OCI-LY3 (cell line): Measurements from ENCODE around the gene ID1.
A peak's percentile ranks its signal among the peaks of the same experiment; 100 is the strongest.

ENCODE experiments used
- H2AFZ ChIP-seq: fragments of 200-600, 300-600 bp; shearing (Covaris generic); 2 replicates; pipeline ENCODE4 v1.6.0; 2014; ENCODE audit warnings: antibody characterized with exemption, low read depth, low read length
- H3K27ac ChIP-seq: fragments of 200-600, 300-600 bp; sonication (generic); 2 replicates; pipeline ENCODE4 v1.5.1; 2014; ENCODE audit warnings: mild to moderate bottlenecking, low read length, moderate library complexity, mixed read lengths
- H3K27me3 ChIP-seq: fragments of 200-600, 300-600 bp; sonication (generic); 2 replicates; pipeline ENCODE4 v1.6.1; 2014; ENCODE audit warnings: low read depth, low read length, mixed read lengths
- H3K36me3 ChIP-seq: fragments of 200-600, 300-600 bp; sonication (generic); replicated peaks from 2 replicates; pipeline ENCODE3; 2014; ENCODE audit warnings: low read depth, low read length, mixed read lengths
- H3K4me1 ChIP-seq: fragments of 300-600, 200-600 bp; sonication (generic); 2 replicates; pipeline ENCODE4 v1.6.1; 2014; ENCODE audit warnings: low read length, mixed read lengths
- H3K4me2 ChIP-seq: fragments of 200-600, 300-600 bp; sonication (generic); 2 replicates; pipeline ENCODE4 v1.6.1; 2014; ENCODE audit warnings: low read length, mixed read lengths
- H3K4me3 ChIP-seq: fragments of 300-600, 200-600 bp; sonication (generic); 2 replicates; pipeline ENCODE4 v1.5.1; 2014; ENCODE audit warnings: antibody characterized with exemption, mild to moderate bottlenecking, low read length, moderate library complexity
- H3K79me2 ChIP-seq: fragments of 300-600, 200-600 bp; shearing (Covaris generic); 2 replicates; pipeline ENCODE4 v1.6.1; 2014; ENCODE audit warnings: mild to moderate bottlenecking, low read length, mixed read lengths
- H3K9ac ChIP-seq: fragments of 300-600, 200-600 bp; shearing (Covaris generic); 2 replicates; pipeline ENCODE4 v1.6.0; 2014; ENCODE audit warnings: mild to moderate bottlenecking, low read length, moderate library complexity
- H3K9me3 ChIP-seq: fragments of 200-600, 300-600 bp; shearing (Covaris generic); 2 replicates; pipeline ENCODE4 v1.6.1; 2014; ENCODE audit warnings: low read length, mixed read lengths; ENCODE audit not compliant: insufficient read depth
- H4K20me1 ChIP-seq: fragments of 200-600, 300-600 bp; sonication (generic); 2 replicates; pipeline ENCODE4 v1.6.1; 2016; ENCODE audit warnings: low read length, mixed read lengths; ENCODE audit not compliant: insufficient read depth
- EZH2phosphoT487 ChIP-seq: fragments of 200-600 bp; shearing (Covaris generic); IDR thresholded peaks from 2 replicates; pipeline ENCODE4 v1.6.1; 2018; ENCODE audit warnings: antibody characterized with exemption, mixed run types, low read depth
- TF ChIP-seq, protein P1 (sequence below): fragments of 200-600, 300-600 bp; sonication (generic); IDR thresholded peaks from 2 replicates; pipeline ENCODE4 v1.5.1; 2014; ENCODE audit warnings: antibody characterized with exemption, low read length, low read depth

The ID1 gene

GRCh38 chr20:31568773-31569162, 36.3 kb upstream of the ID1 start:
- H3K9ac ChIP-seq: no peak overlapping the region
- TF ChIP-seq, protein P1, sequence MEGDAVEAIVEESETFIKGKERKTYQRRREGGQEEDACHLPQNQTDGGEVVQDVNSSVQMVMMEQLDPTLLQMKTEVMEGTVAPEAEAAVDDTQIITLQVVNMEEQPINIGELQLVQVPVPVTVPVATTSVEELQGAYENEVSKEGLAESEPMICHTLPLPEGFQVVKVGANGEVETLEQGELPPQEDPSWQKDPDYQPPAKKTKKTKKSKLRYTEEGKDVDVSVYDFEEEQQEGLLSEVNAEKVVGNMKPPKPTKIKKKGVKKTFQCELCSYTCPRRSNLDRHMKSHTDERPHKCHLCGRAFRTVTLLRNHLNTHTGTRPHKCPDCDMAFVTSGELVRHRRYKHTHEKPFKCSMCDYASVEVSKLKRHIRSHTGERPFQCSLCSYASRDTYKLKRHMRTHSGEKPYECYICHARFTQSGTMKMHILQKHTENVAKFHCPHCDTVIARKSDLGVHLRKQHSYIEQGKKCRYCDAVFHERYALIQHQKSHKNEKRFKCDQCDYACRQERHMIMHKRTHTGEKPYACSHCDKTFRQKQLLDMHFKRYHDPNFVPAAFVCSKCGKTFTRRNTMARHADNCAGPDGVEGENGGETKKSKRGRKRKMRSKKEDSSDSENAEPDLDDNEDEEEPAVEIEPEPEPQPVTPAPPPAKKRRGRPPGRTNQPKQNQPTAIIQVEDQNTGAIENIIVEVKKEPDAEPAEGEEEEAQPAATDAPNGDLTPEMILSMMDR: no peak; the same call in 1 of the 2 replicates
- TF ChIP-seq EZH2phosphoT487: no peak
- H3K4me1 ChIP-seq: peaks cover 20% of the 10 kb centered on the region
- no peak overlapping the region for H3K27ac ChIP-seq
- H4K20me1 ChIP-seq: no peaks in the 10 kb centered on the region
- H3K27me3 ChIP-seq: no peaks in the 10 kb centered on the region
- peaks cover 31% of the 10 kb centered on the region for H3K36me3 ChIP-seq
- no peak overlapping the region for H2AFZ ChIP-seq
- no peak overlapping the region for H3K4me3 ChIP-seq
- H3K79me2 ChIP-seq: no peaks in the 10 kb centered on the region
- no peak overlapping the region for H3K4me2 ChIP-seq
- no peaks in the 10 kb centered on the region for H3K9me3 ChIP-seq

DNA sequence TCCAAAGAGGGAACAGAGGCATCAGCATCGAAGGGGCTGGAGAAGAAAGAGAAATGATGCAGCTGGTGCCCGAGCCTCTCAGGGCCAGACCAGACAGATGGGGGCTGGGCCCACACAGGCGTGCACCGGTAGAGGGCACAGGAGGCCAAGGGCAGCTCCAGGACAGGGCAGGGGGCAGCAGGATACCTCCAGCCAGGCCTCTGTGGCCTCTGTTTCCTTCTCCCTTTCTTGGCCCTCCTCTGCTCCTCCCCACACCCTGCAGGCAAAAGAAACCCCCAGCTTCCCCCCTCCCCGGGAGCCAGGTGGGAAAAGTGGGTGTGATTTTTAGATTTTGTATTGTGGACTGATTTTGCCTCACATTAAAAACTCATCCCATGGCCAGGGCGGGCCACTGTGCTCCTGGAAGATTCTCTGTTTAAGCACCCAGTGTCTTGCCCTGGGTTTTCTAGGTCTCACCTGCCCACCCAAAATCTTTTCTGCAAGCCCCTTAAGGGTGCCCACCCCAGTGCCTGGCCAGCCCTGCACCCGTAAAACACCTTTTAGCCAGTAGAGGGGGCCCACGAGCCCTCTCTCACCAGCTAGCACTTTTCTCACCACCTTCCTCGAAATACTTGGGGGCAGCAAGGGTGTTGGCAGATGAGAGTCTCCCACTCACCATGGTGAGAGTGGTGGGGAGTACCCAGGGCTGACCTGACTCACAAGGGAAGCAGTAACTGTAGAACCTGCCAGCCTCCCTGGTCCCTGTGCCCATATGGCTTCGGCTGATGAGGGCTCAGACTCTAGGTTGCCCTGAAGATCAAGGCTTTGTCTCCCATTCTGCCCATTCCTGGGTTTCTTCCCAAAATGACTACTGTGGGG, 35.7 kb upstream of the ID1 start:
- Histone ChIP-seq H3K36me3 (peaks cover 26% of the 10 kb centered on the region), H2AFZ (no peak overlapping the region), H3K4me1 (peaks cover 24% of the 10 kb centered on the region), H3K9me3 (no peaks in the 10 kb centered on the region), H3K4me3 (no peak overlapping the region), H3K79me2 (no peaks in the 10 kb centered on the region), H3K4me2 (no peak overlapping the region), H3K27ac (no peak overlapping the region), H3K27me3 (no peaks in the 10 kb centered on the region), H3K9ac (no peak overlapping the region), H4K20me1 (no peaks in the 10 kb centered on the region)
- TF ChIP-seq EZH2phosphoT487: no peak
- TF ChIP-seq, protein P1: peak; percentile 92

GRCh38 chr20:31570021-31570463, 35.0 kb upstream of the ID1 start:
- no peaks in the 10 kb centered on the region for H3K79me2 ChIP-seq
- no peak overlapping the region for H3K4me2 ChIP-seq
- no peak overlapping the region for H3K27ac ChIP-seq
- no peaks in the 10 kb centered on the region for H3K9me3 ChIP-seq
- no peak overlapping the region for H3K4me3 ChIP-seq
- no peaks in the 10 kb centered on the region for H4K20me1 ChIP-seq
- no peaks in the 10 kb centered on the region for H3K27me3 ChIP-seq
- H3K9ac ChIP-seq: no peak overlapping the region
- TF ChIP-seq, protein P1: no peak
- TF ChIP-seq EZH2phosphoT487: no peak
- no peak overlapping the region for H2AFZ ChIP-seq
- peaks cover 24% of the 10 kb centered on the region for H3K4me1 ChIP-seq
- peaks cover 25% of the 10 kb centered on the region for H3K36me3 ChIP-seq

DNA sequence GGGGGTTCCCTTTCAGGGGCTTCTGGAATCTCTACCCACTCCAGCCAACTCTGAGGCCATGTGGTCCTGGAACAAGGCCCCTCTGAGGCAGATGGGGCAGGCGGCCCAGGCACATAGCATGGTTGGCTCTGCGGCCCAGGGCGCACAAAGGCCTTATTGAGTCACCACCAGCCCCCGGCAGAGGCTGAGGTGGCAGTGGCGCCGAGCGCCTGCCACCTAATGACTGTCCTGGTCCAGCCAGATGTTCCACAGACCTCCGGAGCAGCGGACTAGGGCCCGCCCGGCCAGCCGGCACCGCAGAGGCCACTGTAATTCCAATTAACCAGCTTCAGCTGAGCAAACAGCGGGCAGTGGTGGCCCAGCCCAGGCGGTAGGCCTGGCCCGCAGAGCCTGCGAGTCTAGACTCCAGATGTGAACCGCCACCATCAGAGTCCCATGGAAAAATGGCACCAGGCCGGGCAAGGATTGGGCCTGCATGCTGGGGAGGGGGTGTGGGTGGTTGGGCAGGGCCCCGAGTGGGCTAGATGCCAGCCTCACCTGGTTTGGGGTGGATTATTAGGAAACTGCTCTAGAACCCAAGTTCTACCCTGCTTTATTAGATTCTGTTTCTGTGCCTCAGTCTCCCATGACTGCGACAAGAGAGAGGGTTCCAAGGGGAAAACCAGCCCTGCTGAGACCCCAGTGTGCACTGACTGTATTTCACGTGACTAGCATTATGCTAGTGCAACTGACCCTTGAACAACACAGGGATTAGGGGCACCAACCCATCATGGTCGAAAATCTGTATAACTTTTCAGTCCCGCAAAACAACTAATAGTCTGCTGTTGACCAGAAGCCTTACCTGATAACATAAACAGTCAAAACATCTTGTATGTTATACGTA, 34.1 kb upstream of the ID1 start:
- Histone ChIP-seq H3K9ac (no peak overlapping the region), H3K4me3 (no peak overlapping the region), H3K27me3 (no peaks in the 10 kb centered on the region), H2AFZ (no peak overlapping the region), H3K9me3 (no peaks in the 10 kb centered on the region), H4K20me1 (no peaks in the 10 kb centered on the region), H3K36me3 (peaks cover 20% of the 10 kb centered on the region), H3K4me2 (no peak overlapping the region), H3K79me2 (no peaks in the 10 kb centered on the region), H3K4me1 (peaks cover 24% of the 10 kb centered on the region), H3K27ac (no peak overlapping the region)
- TF ChIP-seq, protein P1: no peak
- no peak for TF ChIP-seq EZH2phosphoT487
